ENCODE data around the gene FNIP2.

- TF ChIP-seq, protein P1, sequence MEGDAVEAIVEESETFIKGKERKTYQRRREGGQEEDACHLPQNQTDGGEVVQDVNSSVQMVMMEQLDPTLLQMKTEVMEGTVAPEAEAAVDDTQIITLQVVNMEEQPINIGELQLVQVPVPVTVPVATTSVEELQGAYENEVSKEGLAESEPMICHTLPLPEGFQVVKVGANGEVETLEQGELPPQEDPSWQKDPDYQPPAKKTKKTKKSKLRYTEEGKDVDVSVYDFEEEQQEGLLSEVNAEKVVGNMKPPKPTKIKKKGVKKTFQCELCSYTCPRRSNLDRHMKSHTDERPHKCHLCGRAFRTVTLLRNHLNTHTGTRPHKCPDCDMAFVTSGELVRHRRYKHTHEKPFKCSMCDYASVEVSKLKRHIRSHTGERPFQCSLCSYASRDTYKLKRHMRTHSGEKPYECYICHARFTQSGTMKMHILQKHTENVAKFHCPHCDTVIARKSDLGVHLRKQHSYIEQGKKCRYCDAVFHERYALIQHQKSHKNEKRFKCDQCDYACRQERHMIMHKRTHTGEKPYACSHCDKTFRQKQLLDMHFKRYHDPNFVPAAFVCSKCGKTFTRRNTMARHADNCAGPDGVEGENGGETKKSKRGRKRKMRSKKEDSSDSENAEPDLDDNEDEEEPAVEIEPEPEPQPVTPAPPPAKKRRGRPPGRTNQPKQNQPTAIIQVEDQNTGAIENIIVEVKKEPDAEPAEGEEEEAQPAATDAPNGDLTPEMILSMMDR (IDR thresholded peaks at IDR 0.05) = no peak
- no peak for TF ChIP-seq EZH2 (IDR thresholded peaks at IDR 0.05; ENCODE audit: borderline replicate concordance, insufficient read depth, low read depth, low read length, poor library complexity, severe bottlenecking)
Observed at GRCh38 chr4:158948071-158948470, 179.2 kb downstream of the FNIP2 start.
